KBM-7 (cell line): ENCODE results near the gene CDH16.
A peak's percentile ranks its signal among the peaks of the same experiment; 100 is the strongest.
"Not testable (repeated sequence)": the region's sequence is repeated elsewhere in the genome, so short reads cannot be mapped to it uniquely, and the experiment has no call there.

Experiments
- DNase-seq: peaks from one replicate; pipeline ENCODE4 v3.0.0-alpha.2; 2015
- in situ Hi-C: fragments of 300-500 bp; cut with MboI; formaldehyde crosslinking; loops from 2 replicates; pipeline ENCODE4 v1.14.3; 2020; ENCODE audit warnings: low sequenced_read_pairs, low pct_unique_long_range_greater_than_20kb, mixed read lengths

The CDH16 gene

GRCh38 chr16:66948837-66949225 lies 30.1 kb upstream of the CDH16 start:
- DNase-seq = no peak
- in situ Hi-C loops = no loop called here

DNA sequence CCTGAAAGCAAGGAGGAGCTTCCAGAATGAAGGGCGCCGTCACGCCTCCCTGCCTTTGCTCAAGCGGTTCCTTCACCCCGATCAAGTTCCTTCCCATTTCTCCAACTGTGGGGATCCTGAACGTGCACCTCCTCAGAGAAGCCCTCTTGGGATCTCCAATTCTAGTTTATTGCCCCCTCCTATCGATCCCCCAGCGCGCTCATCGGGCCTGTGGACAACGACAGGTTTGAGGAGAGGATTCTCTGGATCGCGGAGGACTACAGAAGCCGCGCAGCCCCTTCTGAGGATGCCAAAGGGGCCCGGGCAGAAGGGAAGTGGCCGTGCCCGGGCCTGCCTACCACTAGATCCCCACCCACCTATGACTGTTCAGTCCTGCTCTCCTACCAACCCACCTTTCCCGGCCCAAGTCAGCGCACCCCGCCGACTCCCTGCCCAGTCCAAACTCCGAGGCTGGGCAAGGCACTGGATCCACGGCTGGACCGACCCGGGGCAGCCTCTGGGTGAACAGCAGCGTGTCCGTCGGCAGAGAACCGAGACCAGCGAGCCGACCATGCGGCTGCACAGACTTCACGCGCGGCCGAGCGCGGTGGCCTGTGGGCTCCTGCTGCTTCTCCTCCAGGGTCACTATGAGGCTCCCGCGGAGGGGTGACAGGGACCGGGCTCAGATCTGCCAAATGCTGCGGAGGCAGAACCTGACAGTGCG lies 29.6 kb upstream of the CDH16 start:
- in situ Hi-C loops = no loop called here
- no peak for DNase-seq

- in situ Hi-C loops = no loop called here
- peak; percentile 91 for DNase-seq
Measured at GRCh38 chr16:66947302-66948065, 28.8 kb upstream of the CDH16 start.

GRCh38 chr16:66946974-66947301 lies 28.3 kb upstream of the CDH16 start:
- in situ Hi-C loops = no loop called here

GRCh38 chr16:66946541-66946940 lies 27.9 kb upstream of the CDH16 start:
- no peak for DNase-seq
- in situ Hi-C loops = no loop called here

More at GRCh38 chr16:66946974-66947301, 28.3 kb upstream of the CDH16 start:
- DNase-seq = no peak

- in situ Hi-C loops = no loop called here
- no peak for DNase-seq
Measured at GRCh38 chr16:66945939-66946338, 27.3 kb upstream of the CDH16 start.

- in situ Hi-C loops, DNase-seq: not testable (repeated sequence)
Measured at GRCh38 chr16:66944971-66945370, 26.3 kb upstream of the CDH16 start.

DNA sequence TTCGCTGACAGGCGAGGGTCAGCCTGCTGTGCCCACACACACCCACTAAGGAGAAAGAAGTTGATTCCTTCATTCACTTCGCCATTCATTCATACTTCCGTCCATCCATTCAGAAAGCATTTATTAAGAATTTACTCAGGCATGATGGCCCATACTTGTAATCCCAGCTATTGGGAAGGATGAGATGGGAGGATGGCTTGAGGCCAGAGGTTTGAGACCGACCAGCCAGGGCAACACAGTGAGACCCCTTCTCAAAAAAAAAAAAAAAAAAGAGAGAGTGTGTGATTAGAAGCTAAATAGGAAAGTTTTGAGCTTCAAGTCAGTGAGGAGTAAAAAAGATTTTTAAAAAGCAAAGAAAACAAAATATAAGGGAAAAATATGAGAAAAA lies 25.4 kb upstream of the CDH16 start:
- in situ Hi-C loops = no loop called here
- no peak for DNase-seq

DNA sequence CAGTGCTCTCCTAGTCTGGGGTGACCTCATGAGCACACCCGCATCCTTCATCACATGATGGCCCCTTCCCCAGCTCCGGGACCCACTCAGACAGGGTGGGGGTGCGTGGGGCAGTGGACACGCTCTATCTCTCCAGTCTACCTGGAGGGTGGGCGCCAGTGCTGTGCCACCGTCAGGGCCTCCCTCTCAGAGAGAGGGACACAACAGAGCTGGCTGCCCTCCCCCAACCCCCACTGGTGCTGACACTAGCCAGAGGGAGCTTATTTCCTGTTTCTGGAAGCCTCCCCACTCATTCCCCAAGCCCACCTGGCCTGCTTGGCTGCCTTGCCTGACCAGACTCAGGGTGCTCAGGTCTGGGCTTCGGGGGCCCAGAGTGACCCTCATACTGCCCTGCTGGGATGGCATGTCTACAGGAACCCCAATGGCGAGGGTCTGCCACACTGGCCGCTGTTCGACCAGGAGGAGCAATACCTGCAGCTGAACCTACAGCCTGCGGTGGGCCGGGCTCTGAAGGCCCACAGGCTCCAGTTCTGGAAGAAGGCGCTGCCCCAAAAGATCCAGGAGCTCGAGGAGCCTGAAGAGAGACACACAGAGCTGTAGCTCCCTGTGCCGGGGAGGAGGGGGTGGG lies 24.9 kb upstream of the CDH16 start:
- no peak for DNase-seq
- in situ Hi-C loops = no loop called here

GRCh38 chr16:66942981-66943380 lies 24.3 kb upstream of the CDH16 start:
- in situ Hi-C loops = no loop called here
- no peak for DNase-seq

- DNase-seq = no peak
Measured at GRCh38 chr16:66940236-66940635, 21.6 kb upstream of the CDH16 start.

GRCh38 chr16:66939366-66939765 lies 20.7 kb upstream of the CDH16 start:
- in situ Hi-C loops = no loop called here
- no peak for DNase-seq

More at GRCh38 chr16:66940236-66940635, 21.6 kb upstream of the CDH16 start:
- in situ Hi-C loops = no loop called here

DNA sequence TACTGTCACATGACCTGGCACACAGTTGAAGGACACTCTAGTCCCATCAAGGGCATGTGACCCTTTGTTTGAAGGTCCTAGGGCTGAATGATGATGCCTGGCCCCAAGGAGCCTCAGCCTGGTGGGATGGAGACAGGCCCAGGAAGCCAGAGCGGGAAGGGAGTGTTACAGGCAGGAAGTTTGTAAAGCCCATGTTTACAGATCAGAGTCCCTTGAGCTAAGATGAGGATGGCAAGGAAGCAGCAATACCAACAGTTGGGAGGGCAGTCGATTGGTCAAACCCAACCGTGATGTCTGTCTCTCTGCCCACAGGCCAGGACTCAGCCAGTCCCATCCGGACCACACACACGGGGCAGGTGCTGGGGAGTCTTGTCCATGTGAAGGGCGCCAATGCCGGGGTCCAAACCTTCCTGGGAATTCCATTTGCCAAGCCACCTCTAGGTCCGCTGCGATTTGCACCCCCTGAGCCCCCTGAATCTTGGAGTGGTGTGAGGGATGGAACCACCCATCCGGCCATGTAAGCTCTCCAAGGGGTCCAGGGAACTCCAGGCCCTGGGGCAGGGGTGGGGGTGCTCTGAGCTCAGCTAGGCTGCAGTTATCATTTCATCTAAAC lies 19.1 kb upstream of the CDH16 start:
- in situ Hi-C loops = no loop called here
- DNase-seq = no peak

- in situ Hi-C loops = no loop called here
- no peak for DNase-seq
Measured at GRCh38 chr16:66936889-66937554, 18.3 kb upstream of the CDH16 start.

DNA sequence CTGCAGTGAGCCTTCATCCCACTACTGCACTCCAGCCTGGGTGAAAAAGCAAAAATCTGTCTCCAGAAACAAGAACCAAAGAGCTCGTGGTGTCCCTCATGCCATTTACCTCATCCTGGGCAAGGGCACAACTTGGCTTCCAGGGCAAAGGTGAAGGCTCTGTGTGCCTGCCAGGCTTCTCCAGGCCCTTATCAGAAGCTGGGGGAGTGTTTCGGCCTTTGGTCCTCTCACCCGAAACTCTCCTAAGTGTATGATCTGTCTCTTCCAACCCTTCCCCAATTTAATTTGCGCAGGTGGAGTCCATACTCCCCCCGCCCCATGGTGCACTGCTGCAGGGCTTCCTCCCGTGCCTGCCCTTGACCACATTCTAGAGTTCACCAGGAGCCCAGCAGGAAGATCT lies 17.8 kb upstream of the CDH16 start:
- in situ Hi-C loops = no loop called here
- no peak for DNase-seq

DNA sequence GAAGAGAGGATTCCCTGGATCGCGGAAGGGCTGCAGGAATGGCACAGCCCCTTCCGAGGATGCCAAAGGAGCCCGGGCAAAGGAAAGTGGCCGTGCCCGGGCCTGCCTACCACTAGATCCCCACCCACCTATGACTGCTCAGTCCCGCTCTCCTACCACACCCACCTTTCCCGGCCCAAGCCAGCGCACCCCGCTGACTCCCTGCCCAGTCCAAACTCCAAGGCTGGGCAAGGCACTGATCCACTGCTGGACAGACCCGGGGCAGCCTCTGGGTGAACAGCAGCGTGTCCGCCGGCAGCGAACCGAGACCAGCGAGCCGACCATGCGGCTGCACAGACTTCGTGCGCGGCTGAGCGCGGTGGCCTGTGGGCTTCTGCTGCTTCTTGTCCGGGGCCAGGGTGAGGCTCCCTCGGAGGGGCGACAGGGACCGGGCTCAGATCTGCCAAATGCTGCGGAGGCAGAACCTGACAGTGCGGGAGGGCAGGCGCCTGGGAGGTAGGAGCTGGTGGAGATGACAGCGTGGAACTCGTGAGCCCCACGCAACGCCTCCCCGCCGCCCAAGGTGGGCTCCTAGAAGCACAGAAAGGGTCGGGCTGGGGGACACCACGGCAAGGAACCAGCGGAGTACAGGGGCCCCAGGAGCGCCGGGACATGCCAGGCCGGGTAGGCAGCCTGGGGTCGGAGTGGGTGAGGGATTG lies 16.8 kb upstream of the CDH16 start, which contains the start of gene CES2:
CES2 (plus strand) TSS at position 203 of the 698 bp plus-strand sequence; CDS start at position 323, 120 bp downstream.
- DNase-seq = no peak
- in situ Hi-C loops = no loop called here

DNA sequence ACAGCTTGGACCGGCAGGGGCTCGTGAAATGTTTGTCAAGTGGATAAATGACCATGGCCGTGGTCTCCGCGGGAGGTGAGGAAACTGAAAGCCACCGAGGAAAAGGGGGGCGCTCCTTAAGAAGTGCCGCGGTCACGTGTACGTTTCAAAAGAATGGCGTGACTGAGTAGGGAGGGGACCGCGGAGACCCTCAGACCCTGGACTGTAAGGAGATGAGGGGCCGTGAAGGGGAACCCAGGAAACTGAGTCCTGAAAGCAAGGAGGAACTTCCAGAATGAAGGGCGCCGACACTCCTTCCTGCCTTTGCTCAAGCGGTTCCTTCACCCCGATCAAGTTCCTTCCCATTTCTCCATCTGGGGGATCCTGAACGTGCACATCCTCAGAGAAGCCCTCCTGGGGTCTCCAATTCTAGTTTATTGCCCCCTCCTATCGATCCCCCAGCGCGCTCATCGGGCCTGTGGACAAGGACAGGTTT lies 16.2 kb upstream of the CDH16 start:
- DNase-seq = peak; percentile 21
- in situ Hi-C loops = not testable (repeated sequence)

GRCh38 chr16:66934138-66934838 lies 15.6 kb upstream of the CDH16 start, which contains the start of gene CIAO2B:
CIAO2B (minus strand) TSS chr16:66934402; CDS start chr16:66934364, 38 bp downstream.
- in situ Hi-C loops = no loop called here

More at GRCh38 chr16:66934138-66934838, 15.6 kb upstream of the CDH16 start, which contains the start of gene CIAO2B:
- peak; percentile 87 for DNase-seq
